ENCODE measurements around the gene NUDT1. TPM values are rescaled to one million over a fixed set of nuclear protein-coding genes. Genes with fewer than 3 reads are reported as not detected.

Gene NUDT1
- total RNA-seq, 4 donors from 2014 or later: 4.3 to 15.9 (median 10.6) TPM

GRCh38 chr7:2279896-2280295 lies 37.9 kb downstream of the NUDT1 start:
- H3K27ac ChIP-seq: no peak overlapping the region
- no peaks in the 10 kb centered on the region for H3K27me3 ChIP-seq
- no peak for ATAC-seq
- TF ChIP-seq POLR2A (IDR thresholded peaks at IDR 0.05): no peak
- no peak for TF ChIP-seq POLR2AphosphoS5 (IDR thresholded peaks at IDR 0.05)
- H3K36me3 ChIP-seq: peaks cover 0 to 27% of the 10 kb centered on the region in 2 donors
- H3K4me3 ChIP-seq: no peak overlapping the region
- no peaks in the 10 kb centered on the region for H3K9me3 ChIP-seq
- peaks cover 0 to 15% (median 0%) of the 10 kb centered on the region in 3 donors for H3K4me1 ChIP-seq
- 42 to 58% methylated on average over 2 to 4 of the region's 4 CpGs for WGBS, 2 donors (ENCODE audit: low coverage in 1 of 2)

DNA sequence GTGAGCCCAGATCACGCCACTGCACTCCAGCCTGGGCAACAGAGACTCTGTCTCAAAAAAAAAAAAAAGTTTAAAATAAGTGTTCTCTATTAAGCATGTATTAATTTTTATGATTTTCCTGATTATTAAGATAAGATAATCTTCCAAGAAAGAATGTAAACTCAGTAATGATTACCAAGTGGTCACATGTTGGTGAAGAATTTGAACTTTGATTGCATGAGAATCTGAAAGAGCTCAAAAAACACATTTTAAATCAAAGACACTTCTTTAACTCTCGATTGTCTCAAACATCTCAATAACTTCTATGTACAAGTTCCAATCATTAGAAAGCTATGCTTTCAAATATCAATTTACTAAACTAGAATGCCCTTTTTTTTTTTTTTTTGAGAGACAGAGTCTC lies 38.4 kb downstream of the NUDT1 start:
- no peaks in the 10 kb centered on the region for H3K27me3 ChIP-seq
- no peak for TF ChIP-seq CTCF (IDR thresholded peaks at IDR 0.05)
- no peak overlapping the region for H3K27ac ChIP-seq
- WGBS, 2 donors (ENCODE audit: low coverage in 1 of 2): 63 to 80% methylated on average over 1 to 2 of the region's 2 CpGs
- no peak for ATAC-seq
- H3K36me3 ChIP-seq: peaks cover 0 to 24% of the 10 kb centered on the region in 2 donors
- H3K4me3 ChIP-seq: no peak overlapping the region
- no peaks in the 10 kb centered on the region for H3K9me3 ChIP-seq
- peaks cover 0 to 15% (median 0%) of the 10 kb centered on the region in 3 donors for H3K4me1 ChIP-seq

DNA sequence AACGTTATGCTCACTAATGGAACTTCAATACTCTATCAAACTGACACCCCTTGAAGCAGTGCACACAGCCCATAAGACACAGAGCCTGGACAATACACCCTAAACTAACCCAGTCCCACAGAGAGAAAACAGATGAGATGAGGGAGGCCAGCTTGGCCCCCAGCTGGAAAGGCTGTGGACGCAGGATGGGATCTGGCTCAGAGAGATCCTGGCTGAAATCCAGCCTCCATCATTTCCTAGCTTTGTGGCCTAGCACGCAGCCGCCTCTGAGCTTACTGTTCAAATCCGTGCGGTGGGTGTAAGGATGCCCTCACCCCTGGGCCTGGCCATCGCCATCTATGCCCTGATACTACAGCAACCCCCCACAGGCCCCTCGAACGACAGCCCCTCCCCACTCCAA lies 39.5 kb downstream of the NUDT1 start:
- peak overlapping the region in 2 of 4 donors; percentile 11 to 52 for H3K27ac ChIP-seq
- 31% methylated on average over 9 of the region's 9 CpGs; no CpG with 5 or more reads in 1 of the 2 donors for WGBS, 2 donors (ENCODE audit: low coverage in 1 of 2)
- no peaks in the 10 kb centered on the region for H3K9me3 ChIP-seq
- no peak overlapping the region for H3K4me3 ChIP-seq
- TF ChIP-seq POLR2AphosphoS5 (IDR thresholded peaks at IDR 0.05) (no peak), POLR2A (IDR thresholded peaks at IDR 0.05) (no peak), EP300 (IDR thresholded peaks at IDR 0.05) (no peak), CTCF (IDR thresholded peaks at IDR 0.05) (no peak)
- ATAC-seq: no peak
- H3K36me3 ChIP-seq: peaks cover 0 to 13% of the 10 kb centered on the region in 2 donors
- peaks cover 0 to 15% (median 0%) of the 10 kb centered on the region in 3 donors for H3K4me1 ChIP-seq
- H3K27me3 ChIP-seq: no peaks in the 10 kb centered on the region

DNA sequence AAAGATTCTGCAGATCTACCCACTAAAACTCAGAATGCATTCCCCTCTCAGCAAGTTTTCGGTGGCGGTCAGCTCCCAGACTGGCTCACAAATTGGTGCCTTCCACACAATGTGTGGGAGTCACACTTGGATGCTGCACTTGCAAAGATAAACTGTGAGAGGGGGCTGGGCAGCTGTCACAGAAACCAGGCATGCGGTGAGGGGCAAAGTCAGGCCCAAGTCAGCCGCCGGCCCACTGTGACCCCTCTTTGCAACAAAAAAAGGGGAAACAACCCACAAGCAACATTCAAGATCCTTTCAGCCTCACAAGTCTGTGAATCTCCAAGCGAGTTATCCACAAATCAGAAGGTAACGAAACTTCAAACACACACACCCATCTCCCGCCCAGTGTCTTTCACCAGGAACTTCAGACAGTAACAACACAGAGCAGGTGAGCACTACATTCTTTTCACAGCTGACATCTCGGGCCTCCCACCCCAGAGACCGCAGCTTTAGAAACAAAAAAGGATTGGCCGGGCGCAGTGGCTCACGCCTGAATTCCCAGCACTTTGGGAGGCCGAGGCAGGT lies 40.2 kb downstream of the NUDT1 start:
- Histone ChIP-seq H3K27me3 (no peaks in the 10 kb centered on the region), H3K4me1 (peaks cover 0 to 15% (median 0%) of the 10 kb centered on the region in 3 donors), H3K27ac (peak overlapping the region in 2 of 4 donors; percentile 11 to 52), H3K36me3 (peaks cover 0 to 6% of the 10 kb centered on the region in 2 donors), H3K9me3 (no peaks in the 10 kb centered on the region), H3K4me3 (no peak overlapping the region)
- ATAC-seq: no peak
- 37 to 45% methylated on average over 2 to 8 of the region's 14 CpGs for WGBS, 2 donors (ENCODE audit: low coverage in 1 of 2)
- TF ChIP-seq EP300 (IDR thresholded peaks at IDR 0.05) (no peak), POLR2A (IDR thresholded peaks at IDR 0.05) (no peak), POLR2AphosphoS5 (IDR thresholded peaks at IDR 0.05) (no peak), CTCF (IDR thresholded peaks at IDR 0.05) (no peak)

- Histone ChIP-seq H3K27ac (no peak overlapping the region), H3K9me3 (no peaks in the 10 kb centered on the region), H3K4me1 (peaks cover 0 to 15% (median 0%) of the 10 kb centered on the region in 3 donors), H3K36me3 (no peaks in the 10 kb centered on the region), H3K27me3 (no peaks in the 10 kb centered on the region), H3K4me3 (no peak overlapping the region)
- WGBS, 2 donors (ENCODE audit: low coverage in 1 of 2): 94 to 97% methylated on average over 3 to 7 of the region's 20 CpGs
- ATAC-seq: no peak
- TF ChIP-seq EP300 (IDR thresholded peaks at IDR 0.05) (no peak), CTCF (IDR thresholded peaks at IDR 0.05) (no peak), POLR2A (IDR thresholded peaks at IDR 0.05) (no peak), POLR2AphosphoS5 (IDR thresholded peaks at IDR 0.05) (no peak)
These were observed 41.0 kb downstream of the NUDT1 start for GRCh38 chr7:2283074-2283473.

Data from gastroesophageal sphincter (tissue), 4 donors.